Stomach smooth muscle (tissue), 2 donors: ENCODE results near the gene MYOM3.
A peak's percentile ranks its signal among the peaks of the same experiment; 100 is the strongest.

Experiments
- H3K27ac ChIP-seq: one replicate; pipeline ENCODE4 v1.7.0; 2013; ENCODE audit warnings: mild to moderate bottlenecking, low read length, inconsistent platforms
- H3K27me3 ChIP-seq, 2 donors: one replicate each; pipeline ENCODE4 v1.7.0; 2013; ENCODE audit warnings: low read length in 2 of 2; ENCODE audit not compliant: insufficient read depth in 2 of 2, control insufficient read depth in 1 of 2
- H3K36me3 ChIP-seq, 2 donors: one replicate each; pipeline ENCODE4 v1.7.0; 2013; ENCODE audit warnings: low read length in 2 of 2; ENCODE audit not compliant: control insufficient read depth in 2 of 2, insufficient read depth in 2 of 2
- H3K4me1 ChIP-seq: one replicate; pipeline ENCODE4 v1.7.0; 2013; ENCODE audit warnings: low read length; ENCODE audit not compliant: control insufficient read depth, insufficient read depth
- H3K4me3 ChIP-seq, 2 donors: one replicate each; pipeline ENCODE4 v1.7.0; 2013; ENCODE audit warnings: low read length in 2 of 2
- H3K9ac ChIP-seq, 2 donors: one replicate each; pipeline ENCODE4 v1.7.0; 2013; ENCODE audit warnings: low read length in 2 of 2, mild to moderate bottlenecking in 1 of 2
- H3K9me3 ChIP-seq, 2 donors: one replicate each; pipeline ENCODE4 v1.7.0; 2013; ENCODE audit warnings: low read length in 2 of 2; ENCODE audit not compliant: control insufficient read depth in 2 of 2
- donor health status: healthy.
- donor health status: Pancreatic carcinoma.

MYOM3 gene

GRCh38 chr1:24150234-24151174 is 38.6 kb upstream of the MYOM3 start:
- Histone ChIP-seq H3K9ac (peak overlapping the region in 1 of 2 donors; percentile 33), H3K27me3 (peaks cover 23 to 24% of the 10 kb centered on the region in 2 donors), H3K27ac (no peak overlapping the region), H3K4me1 (peaks cover 2% of the 10 kb centered on the region), H3K4me3 (peak overlapping the region; percentile 47 to 53), H3K36me3 (no peaks in the 10 kb centered on the region), H3K9me3 (no peaks in the 10 kb centered on the region)

DNA sequence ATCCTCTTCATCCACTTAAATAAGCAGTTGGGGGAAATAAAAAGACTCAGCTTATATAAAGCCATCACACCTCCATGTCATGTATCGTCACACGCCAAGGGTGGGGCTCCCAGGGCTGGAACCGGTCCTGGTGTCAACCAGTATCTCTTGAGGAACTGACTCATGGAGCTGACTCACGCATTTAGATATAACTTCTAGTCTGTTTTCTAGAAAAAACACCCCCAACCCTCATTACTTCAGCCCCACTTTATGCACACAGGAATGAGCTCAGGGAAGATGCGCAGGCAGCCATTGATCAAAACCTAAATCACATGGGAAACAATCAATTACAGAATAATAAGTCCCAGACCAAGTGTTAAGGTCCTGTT is 37.9 kb upstream of the MYOM3 start:
- H3K27ac ChIP-seq, result no peak overlapping the region
- H3K9ac ChIP-seq, result peak overlapping the region in 1 of 2 donors; percentile 33
- H3K4me1 ChIP-seq, result peaks cover 2% of the 10 kb centered on the region
- no peaks in the 10 kb centered on the region for H3K9me3 ChIP-seq
- no peaks in the 10 kb centered on the region for H3K36me3 ChIP-seq
- H3K27me3 ChIP-seq, result peaks cover 23 to 24% of the 10 kb centered on the region in 2 donors
- peak overlapping the region in 1 of 2 donors; percentile 53 for H3K4me3 ChIP-seq

- no peak overlapping the region for H3K4me3 ChIP-seq
- no peaks in the 10 kb centered on the region for H3K9me3 ChIP-seq
- H3K4me1 ChIP-seq, result peaks cover 3% of the 10 kb centered on the region
- H3K27me3 ChIP-seq, result peaks cover 24 to 25% of the 10 kb centered on the region in 2 donors
- no peak overlapping the region for H3K9ac ChIP-seq
- H3K27ac ChIP-seq, result no peak overlapping the region
- H3K36me3 ChIP-seq, result no peaks in the 10 kb centered on the region
These were observed 35.9 kb upstream of the MYOM3 start for GRCh38 chr1:24147816-24148215.

- Histone ChIP-seq H3K36me3 (no peaks in the 10 kb centered on the region), H3K27me3 (peaks cover 21 to 28% of the 10 kb centered on the region in 2 donors), H3K9ac (no peak overlapping the region), H3K9me3 (no peaks in the 10 kb centered on the region), H3K27ac (no peak overlapping the region), H3K4me1 (peaks cover 5% of the 10 kb centered on the region), H3K4me3 (no peak overlapping the region)
These were observed 35.3 kb upstream of the MYOM3 start for GRCh38 chr1:24147194-24147593.

DNA sequence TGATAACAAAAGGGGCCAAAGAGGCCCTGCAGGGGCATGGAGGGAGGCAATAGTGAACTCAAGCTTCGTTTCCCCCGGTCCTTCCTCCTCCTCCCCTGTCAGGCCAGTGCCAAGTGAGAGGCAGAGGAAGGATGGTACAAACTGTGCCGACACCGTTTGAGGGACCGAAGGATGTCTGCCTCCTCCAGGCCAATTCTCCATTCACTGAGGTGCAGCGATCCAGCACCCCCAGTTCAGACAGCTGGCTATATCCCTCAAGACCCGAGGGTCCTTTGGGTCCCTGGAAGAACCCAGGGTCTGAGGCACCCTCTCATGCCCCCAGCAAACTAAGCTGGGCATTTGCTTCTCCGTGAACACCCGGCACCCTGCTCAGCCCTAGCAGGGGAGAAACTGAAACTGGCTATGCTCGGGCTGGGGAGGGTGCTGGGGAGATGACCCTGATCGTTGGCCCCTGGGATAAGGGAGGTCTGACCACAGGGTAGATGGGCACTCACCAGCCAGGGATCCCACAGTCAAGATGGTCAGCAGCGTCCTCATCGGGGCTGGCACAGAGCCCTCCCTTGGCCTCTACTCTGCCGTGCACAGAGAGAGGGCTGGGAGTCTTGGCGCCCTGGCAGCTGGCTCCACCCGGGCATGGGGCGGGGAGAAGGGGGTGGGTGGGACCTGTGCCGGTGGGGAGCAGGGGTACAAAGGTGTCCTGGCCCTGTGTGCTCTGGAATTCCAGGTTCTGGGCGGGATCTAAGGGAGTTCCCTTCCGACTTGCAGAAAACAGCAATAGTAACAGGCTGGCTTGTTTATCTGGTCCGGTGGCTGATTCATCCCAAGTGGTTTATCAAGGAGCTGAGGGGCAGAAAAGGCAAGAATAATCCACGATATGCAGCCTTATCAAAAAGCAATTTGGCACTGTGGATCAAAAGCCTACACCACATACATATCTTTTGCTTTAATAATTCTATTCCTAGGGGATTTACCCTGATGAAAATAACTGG is 30.9 kb upstream of the MYOM3 start, which contains the start of gene IL22RA1:
Gene IL22RA1, minus strand, starts transcription at position 595 of the 989 bp plus-strand sequence. Its CDS starts 58 bp downstream, at position 537.
- no peaks in the 10 kb centered on the region for H3K9me3 ChIP-seq
- peaks cover 0 to 6% of the 10 kb centered on the region in 2 donors for H3K27me3 ChIP-seq
- no peak within 1 kb of the TSS for H3K27ac ChIP-seq
- no peaks in the 10 kb centered on the region for H3K36me3 ChIP-seq
- peak within 1 kb of the TSS in 1 of 2 donors; percentile 69 for H3K4me3 ChIP-seq
- H3K9ac ChIP-seq, result no peak within 1 kb of the TSS
- H3K4me1 ChIP-seq, result peaks cover 3% of the 10 kb centered on the region

DNA sequence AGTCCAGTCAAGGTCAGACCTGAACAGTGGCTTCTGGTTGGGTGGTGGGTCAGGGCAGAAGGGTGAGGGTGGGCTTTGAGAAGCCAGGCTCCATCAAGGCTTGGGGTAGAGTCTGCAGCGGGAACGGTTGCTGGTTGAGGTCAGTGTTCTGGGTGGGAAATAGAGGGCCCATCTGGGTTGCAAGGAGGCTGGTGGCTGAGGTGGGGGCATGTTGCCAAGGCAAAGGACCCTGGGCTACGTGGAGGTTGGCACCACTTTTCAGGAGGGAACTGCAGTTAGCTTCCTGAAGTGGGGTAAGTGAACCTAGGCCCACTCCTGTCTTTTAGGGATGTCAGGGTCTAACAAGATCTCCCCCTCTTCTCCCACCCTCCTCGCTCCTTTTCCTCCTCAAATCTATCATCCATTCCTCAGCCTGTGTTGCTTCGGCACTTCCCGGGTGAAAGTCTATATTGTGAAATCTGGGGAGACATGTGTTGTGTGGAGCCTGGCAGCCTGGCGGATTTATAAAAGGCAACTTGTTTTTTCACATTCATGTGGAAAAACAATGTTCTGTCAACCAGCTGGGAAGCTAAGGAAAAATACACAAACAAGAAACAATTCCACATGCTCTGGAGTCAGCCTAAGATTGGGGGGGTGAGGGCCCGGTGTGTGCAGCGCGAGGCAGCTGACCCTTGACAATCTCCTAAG is 29.5 kb upstream of the MYOM3 start:
- no peak overlapping the region for H3K4me3 ChIP-seq
- no peaks in the 10 kb centered on the region for H3K36me3 ChIP-seq
- H3K9ac ChIP-seq, result no peak overlapping the region

GRCh38 chr1:24140741-24141181 is 28.8 kb upstream of the MYOM3 start:
- peaks cover 0 to 6% of the 10 kb centered on the region in 2 donors for H3K27me3 ChIP-seq
- H3K9ac ChIP-seq, result no peak overlapping the region
- H3K27ac ChIP-seq, result no peak overlapping the region
- no peaks in the 10 kb centered on the region for H3K9me3 ChIP-seq
- H3K4me1 ChIP-seq, result peaks cover 3% of the 10 kb centered on the region
- no peak overlapping the region for H3K4me3 ChIP-seq
- no peaks in the 10 kb centered on the region for H3K36me3 ChIP-seq

More for the DNA sequence above, 29.5 kb upstream of the MYOM3 start:
- Histone ChIP-seq H3K27me3 (peaks cover 0 to 6% of the 10 kb centered on the region in 2 donors), H3K27ac (no peak overlapping the region), H3K4me1 (peaks cover 3% of the 10 kb centered on the region), H3K9me3 (no peaks in the 10 kb centered on the region)

DNA sequence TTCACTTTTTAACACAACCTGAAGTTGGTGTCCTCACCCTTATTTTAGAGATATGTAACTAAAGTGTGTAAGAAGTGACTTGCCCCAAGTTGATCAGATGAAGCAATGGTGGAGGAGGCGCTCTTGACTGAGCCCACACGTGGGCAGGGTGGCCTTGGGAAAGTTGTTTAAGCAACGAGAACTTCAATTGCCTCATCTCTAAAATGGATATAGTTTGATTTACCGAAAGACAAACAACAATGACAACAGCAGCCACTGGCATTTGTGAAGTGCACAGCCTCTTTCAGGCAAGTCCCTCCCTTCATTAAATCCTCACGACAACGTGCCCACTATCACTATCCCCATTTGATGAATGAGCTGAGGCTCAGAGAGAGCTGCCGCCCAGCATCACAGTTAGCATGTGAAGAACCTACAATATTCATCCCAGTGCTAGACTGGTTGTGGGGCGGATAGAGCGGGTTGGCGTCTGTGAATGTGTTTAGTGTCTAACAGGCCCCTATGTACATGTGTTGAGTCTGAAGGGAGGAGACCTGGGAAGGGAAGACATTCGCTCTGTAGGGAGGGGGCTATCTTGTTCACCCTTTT is 28.0 kb upstream of the MYOM3 start:
- Histone ChIP-seq H3K27ac (no peak overlapping the region), H3K36me3 (no peaks in the 10 kb centered on the region), H3K4me3 (no peak overlapping the region), H3K4me1 (peaks cover 3% of the 10 kb centered on the region), H3K27me3 (peaks cover 0 to 6% of the 10 kb centered on the region in 2 donors), H3K9ac (no peak overlapping the region), H3K9me3 (no peaks in the 10 kb centered on the region)

GRCh38 chr1:24139222-24139489 is 27.2 kb upstream of the MYOM3 start:
- Histone ChIP-seq H3K27ac (no peak overlapping the region), H3K9ac (no peak overlapping the region)

More at GRCh38 chr1:24139222-24139489, 27.2 kb upstream of the MYOM3 start:
- Histone ChIP-seq H3K36me3 (no peaks in the 10 kb centered on the region), H3K4me1 (peaks cover 3% of the 10 kb centered on the region), H3K27me3 (peaks cover 0 to 6% of the 10 kb centered on the region in 2 donors), H3K9me3 (no peaks in the 10 kb centered on the region), H3K4me3 (no peak overlapping the region)
